ENCODE data around the gene SGK1.
"Not testable (repeated sequence)": the region's sequence is repeated elsewhere in the genome, so short reads cannot be mapped to it uniquely, and the experiment has no call there.

Gene SGK1

GRCh38 chr6:134323294-134323693 is 5.4 kb upstream of the SGK1 start:
- Histone ChIP-seq H3K27me3 (ENCODE audit: control insufficient read depth, low read length) (peaks cover 15% of the 10 kb centered on the region), H3K9me2 (replicated peaks; ENCODE audit: control insufficient read depth, low read length) (no peaks in the 10 kb centered on the region), H4K20me1 (ENCODE audit: control insufficient read depth, insufficient read depth, low read depth, low read length) (no peaks in the 10 kb centered on the region), H3F3A (ENCODE audit: control insufficient read depth, insufficient read depth) (no peaks in the 10 kb centered on the region), H3K27ac (ENCODE audit: low read depth, low read length) (no peak overlapping the region), H3K79me2 (ENCODE audit: control insufficient read depth, low read length) (no peaks in the 10 kb centered on the region), H3K4me1 (ENCODE audit: control insufficient read depth, low read length) (peaks cover under 1% of the 10 kb centered on the region), H3K4me2 (ENCODE audit: low read length) (no peak overlapping the region), H3K9me3 (ENCODE audit: control insufficient read depth, insufficient read depth, low read length) (peaks cover 4% of the 10 kb centered on the region; the same call in 1 of the 2 replicates), H3K36me3 (ENCODE audit: control insufficient read depth, low read length) (no peaks in the 10 kb centered on the region), H3K4me3 (ENCODE audit: low read length) (no peak overlapping the region)
- TF ChIP-seq CTCF (IDR thresholded peaks at IDR 0.05; ENCODE audit: low read depth, low read length, poor library complexity, severe bottlenecking) (no peak), EZH2phosphoT487 (IDR thresholded peaks at IDR 0.05; ENCODE audit: borderline replicate concordance, low read length) (no peak)

GRCh38 chr6:134322216-134322615 is 4.3 kb upstream of the SGK1 start:
- Histone ChIP-seq H3K79me2 (ENCODE audit: control insufficient read depth, low read length) (no peaks in the 10 kb centered on the region), H3K27ac (ENCODE audit: low read depth, low read length) (no peak overlapping the region), H4K20me1 (ENCODE audit: control insufficient read depth, insufficient read depth, low read depth, low read length) (no peaks in the 10 kb centered on the region), H3K9me2 (replicated peaks; ENCODE audit: control insufficient read depth, low read length) (no peaks in the 10 kb centered on the region), H3K9me3 (ENCODE audit: control insufficient read depth, insufficient read depth, low read length) (peaks cover 4% of the 10 kb centered on the region; the same call in 1 of the 2 replicates), H3F3A (ENCODE audit: control insufficient read depth, insufficient read depth) (no peaks in the 10 kb centered on the region), H3K4me2 (ENCODE audit: low read length) (no peak overlapping the region), H3K4me1 (ENCODE audit: control insufficient read depth, low read length) (peaks cover 11% of the 10 kb centered on the region), H3K4me3 (ENCODE audit: low read length) (no peak overlapping the region), H3K36me3 (ENCODE audit: control insufficient read depth, low read length) (no peaks in the 10 kb centered on the region), H3K27me3 (ENCODE audit: control insufficient read depth, low read length) (peaks cover 26% of the 10 kb centered on the region)
- TF ChIP-seq CTCF (IDR thresholded peaks at IDR 0.05; ENCODE audit: low read depth, low read length, poor library complexity, severe bottlenecking) (no peak), EZH2phosphoT487 (IDR thresholded peaks at IDR 0.05; ENCODE audit: borderline replicate concordance, low read length) (no peak)

- H4K20me1 ChIP-seq (ENCODE audit: control insufficient read depth, insufficient read depth, low read depth, low read length) = no peaks in the 10 kb centered on the region
- TF ChIP-seq CTCF (IDR thresholded peaks at IDR 0.05; ENCODE audit: low read depth, low read length, poor library complexity, severe bottlenecking) (no peak), EZH2phosphoT487 (IDR thresholded peaks at IDR 0.05; ENCODE audit: borderline replicate concordance, low read length) (no peak)
- no peaks in the 10 kb centered on the region for H3K79me2 ChIP-seq (ENCODE audit: control insufficient read depth, low read length)
- no peak overlapping the region for H3K4me3 ChIP-seq (ENCODE audit: low read length)
- H3K27ac ChIP-seq (ENCODE audit: low read depth, low read length) = no peak overlapping the region
- no peak overlapping the region for H3K4me2 ChIP-seq (ENCODE audit: low read length)
- no peaks in the 10 kb centered on the region for H3K9me2 ChIP-seq (replicated peaks; ENCODE audit: control insufficient read depth, low read length)
- H3K36me3 ChIP-seq (ENCODE audit: control insufficient read depth, low read length) = no peaks in the 10 kb centered on the region
- peaks cover 4% of the 10 kb centered on the region; the same call in 1 of the 2 replicates for H3K9me3 ChIP-seq (ENCODE audit: control insufficient read depth, insufficient read depth, low read length)
- H3K4me1 ChIP-seq (ENCODE audit: control insufficient read depth, low read length) = peaks cover 13% of the 10 kb centered on the region
- H3K27me3 ChIP-seq (ENCODE audit: control insufficient read depth, low read length) = peaks cover 35% of the 10 kb centered on the region
- H3F3A ChIP-seq (ENCODE audit: control insufficient read depth, insufficient read depth) = no peaks in the 10 kb centered on the region
Measured at GRCh38 chr6:134321246-134321645, 3.3 kb upstream of the SGK1 start.

GRCh38 chr6:134319686-134320085 is 1.8 kb upstream of the SGK1 start:
- not testable (repeated sequence) for H3K4me3 ChIP-seq (ENCODE audit: low read length); H3K4me2 ChIP-seq (ENCODE audit: low read length); H3K36me3 ChIP-seq (ENCODE audit: control insufficient read depth, low read length); H3K79me2 ChIP-seq (ENCODE audit: control insufficient read depth, low read length); H3K9me3 ChIP-seq (ENCODE audit: control insufficient read depth, insufficient read depth, low read length); H4K20me1 ChIP-seq (ENCODE audit: control insufficient read depth, insufficient read depth, low read depth, low read length); H3K27ac ChIP-seq (ENCODE audit: low read depth, low read length); H3K9me2 ChIP-seq (replicated peaks; ENCODE audit: control insufficient read depth, low read length); H3F3A ChIP-seq (ENCODE audit: control insufficient read depth, insufficient read depth)
- H3K27me3 ChIP-seq (ENCODE audit: control insufficient read depth, low read length) = peaks cover 39% of the 10 kb centered on the region
- peaks cover 13% of the 10 kb centered on the region for H3K4me1 ChIP-seq (ENCODE audit: control insufficient read depth, low read length)

Measured in DOHH2 (cell line).